ENCODE measurements around the gene TYRO3. TPM values are rescaled to one million over a fixed set of nuclear protein-coding genes. Genes with fewer than 3 reads are reported as not detected.

Gene TYRO3
- total RNA-seq, 1 donor from 2014 or later: 0.22 TPM

DNA sequence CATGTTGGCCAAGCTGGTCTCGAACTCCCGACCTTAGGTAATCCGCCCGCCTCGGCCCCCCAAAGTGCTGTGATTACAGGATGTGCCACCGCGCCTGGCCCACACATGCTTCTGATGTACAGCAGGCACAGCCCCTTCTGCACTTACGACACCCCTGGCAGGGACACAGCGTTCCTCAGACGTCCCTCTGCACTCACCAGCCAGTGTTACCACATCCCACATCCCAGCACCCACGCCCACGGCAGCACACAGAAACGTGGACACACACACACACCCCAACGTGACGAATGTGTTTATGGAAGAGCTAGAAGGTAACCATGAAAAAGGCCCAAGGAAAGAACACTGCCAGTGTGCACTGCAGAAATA lies 14.4 kb upstream of the TYRO3 start:
- Mint-ChIP-seq H3K36me3 (ENCODE audit: low read depth) (peaks cover 7% of the 10 kb centered on the region), H3K27ac (peak overlapping the region; percentile 44), H3K27me3 (no peaks in the 10 kb centered on the region), H3K4me3 (peak overlapping the region; percentile 97), H3K4me1 (peaks cover 16% of the 10 kb centered on the region), H3K9me3 (no peaks in the 10 kb centered on the region)
- intact Hi-C loops (cut with micrococcal nuclease): loop anchor here (1.0 to 5.0 kb wide), 5 partner anchors 13 to 142 kb away; partner anchors contain the start of genes MGA and NDUFAF1
- POLR2A ChIA-PET: interaction anchor here (0.6 to 1.9 kb wide), 16 partner anchors 13 to 976 kb away, joined by 3 to 10 read pairs (median 4); partner anchors contain the start of genes LTK, NDUFAF1, RPUSD2 and TMEM87A
- no peak for DNase-seq
- CTCF ChIA-PET: interaction anchor here (0.6 to 1.4 kb wide), 4 partner anchors 12 to 79 kb away, joined by 3 to 4 read pairs (median 4); no protein-coding TSS in a partner anchor
- no peak for ATAC-seq (ENCODE audit: low read depth)
- TF ChIP-seq, protein P1, sequence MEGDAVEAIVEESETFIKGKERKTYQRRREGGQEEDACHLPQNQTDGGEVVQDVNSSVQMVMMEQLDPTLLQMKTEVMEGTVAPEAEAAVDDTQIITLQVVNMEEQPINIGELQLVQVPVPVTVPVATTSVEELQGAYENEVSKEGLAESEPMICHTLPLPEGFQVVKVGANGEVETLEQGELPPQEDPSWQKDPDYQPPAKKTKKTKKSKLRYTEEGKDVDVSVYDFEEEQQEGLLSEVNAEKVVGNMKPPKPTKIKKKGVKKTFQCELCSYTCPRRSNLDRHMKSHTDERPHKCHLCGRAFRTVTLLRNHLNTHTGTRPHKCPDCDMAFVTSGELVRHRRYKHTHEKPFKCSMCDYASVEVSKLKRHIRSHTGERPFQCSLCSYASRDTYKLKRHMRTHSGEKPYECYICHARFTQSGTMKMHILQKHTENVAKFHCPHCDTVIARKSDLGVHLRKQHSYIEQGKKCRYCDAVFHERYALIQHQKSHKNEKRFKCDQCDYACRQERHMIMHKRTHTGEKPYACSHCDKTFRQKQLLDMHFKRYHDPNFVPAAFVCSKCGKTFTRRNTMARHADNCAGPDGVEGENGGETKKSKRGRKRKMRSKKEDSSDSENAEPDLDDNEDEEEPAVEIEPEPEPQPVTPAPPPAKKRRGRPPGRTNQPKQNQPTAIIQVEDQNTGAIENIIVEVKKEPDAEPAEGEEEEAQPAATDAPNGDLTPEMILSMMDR (IDR thresholded peaks at IDR 0.05): no peak

DNA sequence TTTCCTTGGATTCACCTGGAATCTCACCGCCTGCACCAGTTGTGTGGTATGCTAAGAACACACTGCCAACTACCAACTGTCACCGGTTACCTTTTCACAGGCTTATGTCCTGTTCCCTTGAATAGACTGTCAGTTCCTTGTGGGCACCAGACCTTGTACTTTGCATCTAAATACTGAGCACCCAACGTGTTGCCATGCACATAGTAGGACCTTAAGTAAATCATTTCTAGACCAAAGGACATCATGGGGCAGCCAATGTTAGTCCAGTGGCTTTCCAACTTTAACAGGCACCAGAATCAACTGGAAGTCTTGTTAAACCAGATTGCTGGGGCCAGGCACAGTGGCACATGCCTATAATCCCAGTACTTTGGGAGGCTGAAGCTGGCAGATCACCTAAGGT lies 13.8 kb upstream of the TYRO3 start:
- intact Hi-C loops (cut with micrococcal nuclease): no loop called here
- Mint-ChIP-seq H3K27ac (no peak overlapping the region), H3K4me1 (peaks cover 16% of the 10 kb centered on the region), H3K4me3 (peak overlapping the region; percentile 97), H3K36me3 (ENCODE audit: low read depth) (peaks cover 7% of the 10 kb centered on the region), H3K9me3 (no peaks in the 10 kb centered on the region), H3K27me3 (no peaks in the 10 kb centered on the region)
- TF ChIP-seq, protein P1 (IDR thresholded peaks at IDR 0.05): no peak
- DNase-seq (no peak), ATAC-seq (ENCODE audit: low read depth) (no peak)
- ChIA-PET CTCF (interaction anchor here (1.4 kb wide), 1 partner anchor 79 kb away, joined by 4 read pairs; no protein-coding TSS in a partner anchor), POLR2A (interaction anchor here (1.0 to 1.9 kb wide), 3 partner anchors 15 to 76 kb away, joined by 3 to 10 read pairs (median 4); no protein-coding TSS in a partner anchor)

DNA sequence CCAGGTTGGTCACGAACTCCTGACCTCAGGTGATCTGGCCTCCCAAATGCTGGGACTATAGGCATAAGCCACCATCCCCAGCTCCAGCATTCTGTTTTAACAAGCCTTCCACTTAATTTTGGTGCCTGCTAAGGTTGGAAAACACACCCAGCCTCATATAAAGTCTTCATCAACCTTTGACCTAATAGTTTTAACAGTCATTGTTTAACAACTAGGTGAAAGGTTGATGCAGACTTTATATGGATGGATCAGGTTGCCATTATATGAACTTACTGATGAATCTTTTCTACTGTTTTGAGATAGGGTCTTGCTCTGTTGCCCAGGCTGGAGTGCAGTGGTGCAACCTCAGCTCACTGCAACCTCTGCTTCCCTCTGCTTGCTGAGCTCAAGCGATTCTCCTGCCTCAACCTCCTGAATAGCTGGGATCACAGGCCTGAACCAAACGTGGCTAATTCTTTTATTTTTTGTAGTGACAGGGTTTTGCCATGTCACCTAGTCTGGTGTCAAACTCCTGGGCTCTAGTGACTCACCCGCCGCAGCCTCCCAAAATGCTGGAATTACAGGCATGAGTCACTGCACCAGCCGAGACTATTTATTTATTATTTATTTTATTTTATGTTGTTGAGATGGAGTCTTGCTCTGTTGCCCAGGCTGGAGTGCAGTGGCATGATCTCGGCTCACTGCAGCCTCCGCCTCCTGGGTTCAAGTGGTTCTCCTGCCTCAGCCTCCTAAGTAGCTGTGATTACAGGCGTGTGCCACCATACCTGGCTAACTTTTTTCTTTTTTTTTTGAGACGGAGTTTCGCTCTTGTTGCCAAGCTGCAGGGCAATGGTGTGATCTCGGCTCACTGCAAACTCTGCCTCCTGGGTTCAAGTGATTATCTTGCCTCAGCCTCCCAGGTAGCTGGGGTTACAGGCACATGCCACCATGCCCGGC lies 11.9 kb upstream of the TYRO3 start:
- no peak for DNase-seq
- no peak for ATAC-seq (ENCODE audit: low read depth)
- CTCF ChIA-PET: no interaction called here
- Mint-ChIP-seq H3K27ac (no peak overlapping the region), H3K9me3 (no peaks in the 10 kb centered on the region), H3K27me3 (peaks cover 7% of the 10 kb centered on the region), H3K4me1 (peaks cover 16% of the 10 kb centered on the region), H3K4me3 (no peak overlapping the region), H3K36me3 (ENCODE audit: low read depth) (peaks cover 6% of the 10 kb centered on the region)
- POLR2A ChIA-PET: no interaction called here
- TF ChIP-seq, protein P1 (IDR thresholded peaks at IDR 0.05): no peak
- intact Hi-C loops (cut with micrococcal nuclease): no loop called here

DNA sequence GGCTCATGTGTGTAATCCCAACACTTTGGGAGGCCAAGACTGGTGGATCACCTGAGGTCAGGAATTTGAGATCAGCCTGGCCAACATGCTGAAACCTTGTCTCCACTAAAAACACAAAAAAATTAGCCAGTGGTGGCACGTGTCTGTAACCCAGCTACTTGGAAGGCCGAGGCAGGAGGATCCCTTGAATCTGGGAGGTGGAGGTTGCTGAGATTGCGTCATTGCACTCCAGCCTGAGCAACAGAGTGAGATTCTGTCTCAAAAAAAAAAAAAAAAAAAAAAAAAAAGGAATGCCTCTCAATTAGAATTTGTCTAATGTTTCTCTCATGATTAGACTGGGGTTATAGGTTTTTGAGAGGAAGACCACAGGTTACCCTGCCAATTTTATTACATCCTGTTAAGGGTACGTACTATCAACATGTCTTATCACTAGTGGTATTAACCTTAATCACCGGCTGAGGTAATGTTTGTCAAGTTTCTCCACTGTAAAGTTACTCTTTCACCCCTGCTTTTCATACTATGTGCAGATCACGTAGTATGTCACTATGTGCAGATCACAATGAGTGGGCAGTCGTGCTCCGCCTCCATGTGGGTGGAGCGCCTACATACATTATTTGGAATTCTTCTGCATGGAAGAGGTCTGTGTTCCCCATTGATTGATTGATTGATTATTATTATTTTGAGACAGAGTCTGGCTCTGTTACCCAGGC lies 8.8 kb upstream of the TYRO3 start:
- Mint-ChIP-seq H3K36me3 (ENCODE audit: low read depth) (no peaks in the 10 kb centered on the region), H3K9me3 (no peaks in the 10 kb centered on the region), H3K4me1 (no peaks in the 10 kb centered on the region), H3K4me3 (no peak overlapping the region), H3K27me3 (peaks cover 18% of the 10 kb centered on the region), H3K27ac (no peak overlapping the region)
- intact Hi-C loops (cut with micrococcal nuclease): no loop called here
- TF ChIP-seq, protein P1 (IDR thresholded peaks at IDR 0.05): no peak
- CTCF ChIA-PET: no interaction called here
- DNase-seq (no peak), ATAC-seq (ENCODE audit: low read depth) (no peak)
- POLR2A ChIA-PET: no interaction called here

DNA sequence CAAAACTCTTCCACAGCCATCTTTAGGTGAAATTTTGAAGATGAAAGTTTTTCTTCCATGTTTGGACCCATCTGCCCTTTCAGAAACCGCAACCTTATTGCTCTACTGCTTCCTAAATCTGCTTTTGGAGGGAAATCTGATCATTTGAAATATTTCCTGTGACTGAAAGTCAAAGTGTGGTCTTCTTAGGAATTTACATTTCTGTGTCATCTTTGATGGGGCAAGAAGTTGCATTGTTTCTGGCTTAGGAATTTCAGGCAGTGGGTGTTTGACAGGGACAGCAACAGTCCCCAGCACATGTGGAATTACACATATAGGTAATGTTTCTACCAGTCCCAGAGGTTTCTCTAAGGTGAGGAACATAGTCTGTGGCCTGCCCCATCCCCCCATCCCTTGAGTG lies 5.3 kb upstream of the TYRO3 start:
- H3K4me1 Mint-ChIP-seq: peaks cover 22% of the 10 kb centered on the region
- intact Hi-C loops (cut with micrococcal nuclease): no loop called here
- no peaks in the 10 kb centered on the region for H3K36me3 Mint-ChIP-seq (ENCODE audit: low read depth)
- DNase-seq (no peak), ATAC-seq (ENCODE audit: low read depth) (no peak)
- TF ChIP-seq, protein P1 (IDR thresholded peaks at IDR 0.05): no peak
- POLR2A ChIA-PET: interaction anchor here (0.6 kb wide), 1 partner anchor 48 kb away, joined by 7 read pairs; no protein-coding TSS in a partner anchor
- peaks cover 31% of the 10 kb centered on the region for H3K27me3 Mint-ChIP-seq
- H3K9me3 Mint-ChIP-seq: no peaks in the 10 kb centered on the region
- CTCF ChIA-PET: no interaction called here
- no peak overlapping the region for H3K4me3 Mint-ChIP-seq
- no peak overlapping the region for H3K27ac Mint-ChIP-seq
